Right atrium auricular region (tissue), 2 donors: ENCODE measurements around the gene ALAD. TPM values are rescaled to one million over a fixed set of nuclear protein-coding genes. Genes with fewer than 3 reads are reported as not detected.

Source experiments
- DNase-seq: peaks from one replicate; pipeline ENCODE4 v3.0.0-alpha.2; 2019; ENCODE audit warnings: low spot score
- H3K27ac ChIP-seq, 2 donors: fragments of 200-600 bp; sonication (generic); 1 replicate in 1 of 2; 2 replicates in 1 of 2; pipeline ENCODE4 v1.5.1; 2016 to 2019
- H3K27me3 ChIP-seq, 2 donors: fragments of 200-600 bp; sonication (generic); one replicate each; pipeline versions ENCODE4 v1.5.1 to v1.6.0; 2017 to 2019
- H3K36me3 ChIP-seq: fragments of 200-600 bp; sonication (generic); one replicate; pipeline ENCODE4 v1.5.1; 2016
- H3K4me1 ChIP-seq, 2 donors: fragments of 200-600 bp; sonication (generic); one replicate each; pipeline versions ENCODE4 v1.5.1 to v1.6.0; 2017 to 2019
- H3K4me3 ChIP-seq, 2 donors: fragments of 200-600 bp; sonication (generic); 1 replicate in 1 of 2; 2 replicates in 1 of 2; pipeline ENCODE4 v1.5.1; 2017 to 2019; ENCODE audit warnings: mild to moderate bottlenecking in 1 of 2, moderate library complexity in 1 of 2
- H3K9me3 ChIP-seq, 2 donors: fragments of 200-600 bp; sonication (generic); one replicate each; pipeline ENCODE4 v1.5.1; 2019
- CTCF ChIP-seq, 2 donors: fragments of 200-600 bp; sonication (generic); IDR thresholded peaks; one replicate each; pipeline ENCODE4 v1.5.1; 2019; ENCODE audit warnings: antibody characterized with exemption in 2 of 2
- total RNA-seq, 2 donors: library from RNA; depleted of rRNA; stranded (reverse); fragments of >200 nt; gene quantifications; one replicate each; pipeline ENCODE4 v1.1.0, GENCODE V29; 2016

The ALAD gene
- total RNA-seq, 2 donors from 2014 or later = 16.2 to 17.8 TPM

GRCh38 chr9:113349445-113350094 is 51.5 kb downstream of the ALAD start, which contains the start of gene BSPRY:
Gene BSPRY, plus strand, starts transcription at chr9:113349541. Its CDS starts 39 bp downstream, at chr9:113349580.
- peak within 1 kb of the TSS; percentile 49 to 59 for H3K4me3 ChIP-seq
- H3K27ac ChIP-seq = peak within 1 kb of the TSS in 1 of 2 donors; percentile 8
- no peaks in the 10 kb centered on the region for H3K36me3 ChIP-seq
- H3K9me3 ChIP-seq = no peaks in the 10 kb centered on the region
- no peak for TF ChIP-seq CTCF (IDR thresholded peaks at IDR 0.05)
- peaks cover 0 to 11% of the 10 kb centered on the region in 2 donors for H3K4me1 ChIP-seq
- DNase-seq = no peak
- H3K27me3 ChIP-seq = no peaks in the 10 kb centered on the region

GRCh38 chr9:113349066-113349444 is 52.0 kb downstream of the ALAD start:
- Histone ChIP-seq H3K36me3 (no peaks in the 10 kb centered on the region), H3K4me1 (peaks cover 0 to 11% of the 10 kb centered on the region in 2 donors), H3K9me3 (no peaks in the 10 kb centered on the region), H3K27ac (no peak overlapping the region), H3K4me3 (peak overlapping the region in 1 of 2 donors; percentile 59), H3K27me3 (no peaks in the 10 kb centered on the region)
- DNase-seq = no peak
- TF ChIP-seq CTCF (IDR thresholded peaks at IDR 0.05) = no peak

- Histone ChIP-seq H3K36me3 (no peaks in the 10 kb centered on the region), H3K4me1 (peaks cover 0 to 11% of the 10 kb centered on the region in 2 donors), H3K27me3 (no peaks in the 10 kb centered on the region), H3K27ac (no peak overlapping the region), H3K4me3 (no peak overlapping the region), H3K9me3 (no peaks in the 10 kb centered on the region)
- no peak for TF ChIP-seq CTCF (IDR thresholded peaks at IDR 0.05)
- no peak for DNase-seq
These were observed 52.6 kb downstream of the ALAD start for GRCh38 chr9:113348437-113348836.

- Histone ChIP-seq H3K27me3 (no peaks in the 10 kb centered on the region), H3K4me1 (peaks cover 0 to 13% of the 10 kb centered on the region in 2 donors), H3K27ac (peak overlapping the region in 1 of 2 donors; percentile 84), H3K4me3 (no peak overlapping the region), H3K36me3 (no peaks in the 10 kb centered on the region), H3K9me3 (no peaks in the 10 kb centered on the region)
- TF ChIP-seq CTCF (IDR thresholded peaks at IDR 0.05) = no peak
- DNase-seq = no peak
These were observed 55.4 kb downstream of the ALAD start for GRCh38 chr9:113345671-113346070.

GRCh38 chr9:113345190-113345589 is 55.9 kb downstream of the ALAD start:
- no peak for TF ChIP-seq CTCF (IDR thresholded peaks at IDR 0.05)
- H3K4me3 ChIP-seq = no peak overlapping the region
- no peaks in the 10 kb centered on the region for H3K9me3 ChIP-seq
- H3K27ac ChIP-seq = peak overlapping the region; percentile 76 to 84
- H3K36me3 ChIP-seq = no peaks in the 10 kb centered on the region
- H3K4me1 ChIP-seq = peaks cover 0 to 12% of the 10 kb centered on the region in 2 donors
- no peaks in the 10 kb centered on the region for H3K27me3 ChIP-seq
- no peak for DNase-seq
